H1 (cell line): ENCODE results near the gene MSANTD7. TPM values are rescaled to one million over a fixed set of nuclear protein-coding genes. Genes with fewer than 3 reads are reported as not detected.
A peak's percentile ranks its signal among the peaks of the same experiment; 100 is the strongest.

ENCODE experiments used
- CTCF ChIA-PET: fragments of 300-600 bp; sonication (Branson Sonifier 250); formaldehyde crosslinking; loops from one replicate; lab custom pipeline; 2021; ENCODE audit not compliant: partially characterized antibody; lab: Charles Lee
- POLR2A ChIA-PET: fragments of 300-600 bp; sonication (Branson Sonifier 250); formaldehyde crosslinking; loops from one replicate; lab custom pipeline; 2021; ENCODE audit warnings: inconsistent platforms; ENCODE audit not compliant: partially characterized antibody; lab: Charles Lee
- DNase-seq, 2 experiments: peaks; one replicate each; pipeline versions ENCODE4 v3.0.0 to v3.0.0-alpha.2; 2010 to 2022; ENCODE audit warnings: low spot score in 2 of 2, low read depth in 1 of 2, mixed read lengths in 1 of 2
- FAIRE-seq: peaks from 2 replicates; lab custom pipeline; 2011; peaks lifted over from hg19 to GRCh38; lab: Jason Lieb, UNC
- H2AFZ ChIP-seq: 2 replicates; pipeline ENCODE4 v1.8.1; 2012; ENCODE audit warnings: low read length, inconsistent platforms
- H2AK5ac ChIP-seq: 2 replicates; pipeline ENCODE4 v1.6.1; 2013; ENCODE audit warnings: low read depth, low read length
- H2BK120ac ChIP-seq: replicated peaks from 2 replicates; pipeline ENCODE3; 2013; ENCODE audit warnings: low read depth, low read length, inconsistent platforms
- H2BK12ac ChIP-seq: 2 replicates; pipeline ENCODE4 v1.6.1; 2013; ENCODE audit warnings: low read depth, low read length
- H2BK15ac ChIP-seq: 2 replicates; pipeline ENCODE4 v1.6.1; 2013; ENCODE audit warnings: low read length
- H2BK20ac ChIP-seq: 2 replicates; pipeline ENCODE4 v1.6.1; 2013; ENCODE audit warnings: low read length
- H2BK5ac ChIP-seq: 2 replicates; pipeline ENCODE4 v1.6.1; 2013; ENCODE audit warnings: low read depth, low read length
- H3K14ac ChIP-seq: 2 replicates; pipeline ENCODE4 v1.6.1; 2013; ENCODE audit warnings: inconsistent platforms; ENCODE audit not compliant: insufficient read length
- H3K18ac ChIP-seq: 2 replicates; pipeline ENCODE4 v1.6.1; 2013; ENCODE audit warnings: low read length; ENCODE audit errors: extremely low read depth
- H3K23ac ChIP-seq: 2 replicates; pipeline ENCODE4 v1.6.1; 2013; ENCODE audit warnings: inconsistent platforms; ENCODE audit not compliant: insufficient read length
- H3K23me2 ChIP-seq: 2 replicates; pipeline ENCODE4 v1.6.1; 2013; ENCODE audit warnings: low read depth, low read length
- H3K27ac ChIP-seq: 2 replicates; pipeline ENCODE4 v1.6.1; 2011; ENCODE audit warnings: low read depth, low read length, inconsistent platforms
- H3K27me3 ChIP-seq, 4 experiments: replicated peaks in 1 of 4; 1 replicate in 1 of 4; 2 replicates in 3 of 4; pipeline versions ENCODE4 v1.6.1 to v1.8.1; 2011 to 2013; ENCODE audit warnings: low read length in 3 of 4, mild to moderate bottlenecking in 3 of 4, inconsistent platforms in 2 of 4, mixed read lengths in 2 of 4, moderate library complexity in 1 of 4; ENCODE audit not compliant: control insufficient read depth in 3 of 4, insufficient read depth in 3 of 4; ENCODE audit errors: extremely low read depth in 1 of 4
- H3K36me3 ChIP-seq, 4 experiments: 2 replicates each; pipeline versions ENCODE4 v1.6.1 to v1.8.1; 2011 to 2013; ENCODE audit warnings: mild to moderate bottlenecking in 4 of 4, low read length in 3 of 4, moderate library complexity in 2 of 4, control low read depth in 1 of 4, inconsistent platforms in 1 of 4; ENCODE audit not compliant: insufficient read depth in 4 of 4, control insufficient read depth in 2 of 4
- H3K4ac ChIP-seq: replicated peaks from 2 replicates; pipeline ENCODE3; 2013; ENCODE audit warnings: low read length, low read depth, mixed read lengths, inconsistent platforms; ENCODE audit not compliant: insufficient read length
- H3K4me1 ChIP-seq, 4 experiments: replicated peaks in 1 of 4; 1 replicate in 1 of 4; 2 replicates in 3 of 4; pipeline versions ENCODE4 v1.6.1 to v1.8.1; 2011 to 2013; ENCODE audit warnings: low read length in 3 of 4, inconsistent platforms in 2 of 4, mixed read lengths in 1 of 4; ENCODE audit not compliant: insufficient read depth in 4 of 4, control insufficient read depth in 3 of 4
- H3K4me2 ChIP-seq, 2 experiments: 2 replicates each; pipeline versions ENCODE4 v1.6.1 to v1.8.1; 2011 to 2013; ENCODE audit warnings: low read depth in 2 of 2, low read length in 2 of 2, control low read depth in 1 of 2, inconsistent platforms in 1 of 2, mild to moderate bottlenecking in 1 of 2; ENCODE audit not compliant: insufficient read depth in 1 of 2
- H3K4me3 ChIP-seq, 4 experiments: fragments of 200-600, 300-600 bp in 1 of 4; sonication (generic), shearing (Covaris generic), sonication (Bioruptor Twin) in 1 of 4; 2 replicates each; pipeline versions ENCODE4 v1.5.1 to v1.8.1; 2011 to 2016; ENCODE audit warnings: low read length in 4 of 4, low read depth in 3 of 4, control low read depth in 2 of 4, inconsistent platforms in 2 of 4, mild to moderate bottlenecking in 2 of 4, mixed read lengths in 1 of 4, moderate library complexity in 1 of 4; ENCODE audit not compliant: insufficient read depth in 2 of 4; ENCODE audit errors: extremely low read depth in 1 of 4
- H3K56ac ChIP-seq: replicated peaks from 2 replicates; pipeline ENCODE3; 2013; ENCODE audit warnings: low read depth, mild to moderate bottlenecking, mixed read lengths, low read length, inconsistent platforms; ENCODE audit not compliant: insufficient read length
- H3K79me1 ChIP-seq: 2 replicates; pipeline ENCODE4 v1.6.1; 2013; ENCODE audit warnings: low read depth, low read length, control low read depth
- H3K79me2 ChIP-seq, 2 experiments: 2 replicates each; pipeline versions ENCODE4 v1.6.1 to v1.8.1; 2012 to 2013; ENCODE audit warnings: low read length in 2 of 2, mild to moderate bottlenecking in 2 of 2, inconsistent platforms in 1 of 2; ENCODE audit not compliant: insufficient read depth in 2 of 2, control insufficient read depth in 1 of 2
- H3K9ac ChIP-seq, 4 experiments: replicated peaks in 1 of 4; 1 replicate in 1 of 4; 2 replicates in 3 of 4; pipeline versions ENCODE4 v1.6.1 to v1.8.1; 2011 to 2013; ENCODE audit warnings: low read depth in 3 of 4, low read length in 3 of 4, control low read depth in 2 of 4, mild to moderate bottlenecking in 2 of 4, moderate library complexity in 2 of 4, inconsistent platforms in 1 of 4; ENCODE audit errors: extremely low read depth in 1 of 4
- H3K9me3 ChIP-seq, 2 experiments: 2 replicates each; pipeline versions ENCODE4 v1.6.1 to v1.8.1; 2012 to 2013; ENCODE audit warnings: mild to moderate bottlenecking in 2 of 2, moderate library complexity in 2 of 2, control low read depth in 1 of 2, inconsistent platforms in 1 of 2, low read depth in 1 of 2, low read length in 1 of 2, mixed read lengths in 1 of 2; ENCODE audit not compliant: insufficient read depth in 2 of 2
- H4K20me1 ChIP-seq, 2 experiments: replicated peaks in 1 of 2; 2 replicates each; pipeline versions ENCODE3 to v1.8.1; 2011 to 2013; ENCODE audit warnings: inconsistent platforms in 2 of 2, low read length in 2 of 2, mild to moderate bottlenecking in 1 of 2; ENCODE audit not compliant: insufficient read depth in 2 of 2, control insufficient read depth in 1 of 2
- H4K5ac ChIP-seq: 2 replicates; pipeline ENCODE4 v1.6.1; 2013; ENCODE audit warnings: low read length, low read depth, mixed read lengths, inconsistent platforms; ENCODE audit not compliant: insufficient read length
- H4K8ac ChIP-seq: 2 replicates; pipeline ENCODE4 v1.8.0; 2013; ENCODE audit warnings: mild to moderate bottlenecking, moderate library complexity, low read length, inconsistent platforms; ENCODE audit not compliant: insufficient read depth; ENCODE audit errors: extremely low read depth
- H4K91ac ChIP-seq: replicated peaks from 2 replicates; pipeline ENCODE3; 2013; ENCODE audit warnings: low read length, mixed read lengths, inconsistent platforms; ENCODE audit not compliant: insufficient read length
- KDM4A ChIP-seq: IDR thresholded peaks from one replicate; pipeline ENCODE4 v1.7.1; 2012; ENCODE audit warnings: low read depth, mild to moderate bottlenecking, moderate library complexity, low read length, inconsistent platforms; ENCODE audit not compliant: severe bottlenecking
- RBBP5 ChIP-seq: IDR thresholded peaks from 2 replicates; pipeline ENCODE4 v1.7.1; 2012; ENCODE audit warnings: low read depth, mild to moderate bottlenecking, inconsistent platforms, low read length, moderate library complexity, borderline replicate concordance
- RXRA ChIP-seq: IDR thresholded peaks from 2 replicates; pipeline ENCODE4 v1.6.1; 2011; ENCODE audit warnings: low read depth, mild to moderate bottlenecking, low read length, moderate library complexity; ENCODE audit not compliant: insufficient read depth
- SP2 ChIP-seq: IDR thresholded peaks from 2 replicates; pipeline ENCODE4 v1.6.1; 2012; ENCODE audit warnings: mild to moderate bottlenecking, low read length, inconsistent platforms
- TBP ChIP-seq: IDR thresholded peaks from 2 replicates; pipeline ENCODE4 v1.6.1; 2011; ENCODE audit warnings: low read depth, low read length, improper control_type of control experiment
- USF2 ChIP-seq: IDR thresholded peaks from 2 replicates; pipeline ENCODE4 v1.6.1; 2011; ENCODE audit warnings: low read length, improper control_type of control experiment
- YY1 ChIP-seq: IDR thresholded peaks from 2 replicates; pipeline ENCODE4 v1.6.1; 2011; ENCODE audit warnings: low read depth, mild to moderate bottlenecking, low read length
- WGBS, 2 experiments: shearing (Covaris generic) in 1 of 2; methylation state at CpG; one replicate each; pipeline versions ENCODE4 v1.1.6 to v1.1.7; 2013 to 2015; ENCODE audit warnings: low lambda C conversion rate in 2 of 2, mixed read lengths in 2 of 2, inconsistent platforms in 1 of 2, low coverage in 1 of 2, missing lambda C conversion rate in 1 of 2; ENCODE audit not compliant: insufficient replicate concordance in 2 of 2, insufficient coverage in 1 of 2, insufficient read length in 1 of 2; ENCODE audit errors: extremely low coverage in 1 of 2, missing lambda C conversion rate in 1 of 2; 5-methylcytosine and 5-hydroxymethylcytosine counted together
- polyA plus RNA-seq, 7 experiments: library from polyadenylated mRNA; depleted of rRNA in 3 of 7; stranded (reverse) in 5 of 7; unstranded in 2 of 7; fragments of >200 nt in 5 of 7; fragments of 200-250 nt in 2 of 7; gene quantifications; 1 replicate in 5 of 7; 2 replicates in 1 of 7; 4 replicates in 1 of 7; pipeline versions ENCODE4 v1.2.1 to v1.2.3, GENCODE V29; 2011 to 2013; ENCODE audit warnings: missing spikeins in 2 of 7, mixed read lengths in 2 of 7
- total RNA-seq: library from RNA; stranded (reverse); fragmentation: NEBNext Ultra II Directional; extraction: Animal tissue kit (Norgen Biotek cat#: 25700); gene quantifications from 2 replicates; pipeline ENCODE4 v1.2.1, GENCODE V29; 2021

MSANTD7 gene
- total and polyA plus RNA-seq, 2 of the 8 experiments (the other 6 are each of a cell fraction or from before 2014, with no cell fraction given) = 5.0 to 15.2 TPM

GRCh38 chr10:14879928-14880193 is 41.8 kb downstream of the MSANTD7 start:
- H3K4me1 ChIP-seq = peaks cover 3 to 11% (median 7%) of the 10 kb centered on the region in 4 experiments; a peak in 6 of 7 replicates
- no peak overlapping the region for H2BK15ac ChIP-seq
- CTCF ChIA-PET = interaction anchor here (1.5 to 3.3 kb wide), 2 partner anchors 10 to 220 kb away, joined by 3 to 19 read pairs; no protein-coding TSS in a partner anchor
- DNase-seq (no peak), FAIRE-seq (no peak)
- no peak overlapping the region for H2BK120ac ChIP-seq
- peaks cover 13 to 63% of the 10 kb centered on the region in 2 experiments for H3K79me2 ChIP-seq
- H3K9ac ChIP-seq = peak overlapping the region; percentile 77 to 93 (median 90)
- H3K23me2 ChIP-seq = peaks cover 7% of the 10 kb centered on the region
- H2BK12ac ChIP-seq = no peak overlapping the region
- no peaks in the 10 kb centered on the region; the same call in 1 of the 2 replicates for H3K79me1 ChIP-seq
- no peaks in the 10 kb centered on the region for H3K27me3 ChIP-seq
- no peak overlapping the region for H4K8ac ChIP-seq
- no peak overlapping the region for H3K23ac ChIP-seq
- H3K14ac ChIP-seq = no peak overlapping the region
- H3K56ac ChIP-seq = no peak overlapping the region
- H3K4me2 ChIP-seq = peak overlapping the region; percentile 68 to 80
- H3K27ac ChIP-seq = no peak overlapping the region
- H3K4me3 ChIP-seq = peak overlapping the region; percentile 79 to 93 (median 88)
- no peak overlapping the region for H2AK5ac ChIP-seq
- WGBS, 2 experiments = 0% methylated on average over 5 of the region's 5 CpGs; no CpG with 5 or more reads in 1 of the 2 experiments
- H3K9me3 ChIP-seq = no peaks in the 10 kb centered on the region
- peaks cover 14 to 16% of the 10 kb centered on the region in 2 experiments for H4K20me1 ChIP-seq
- H2BK5ac ChIP-seq = no peak overlapping the region
- no peak overlapping the region for H2BK20ac ChIP-seq
- POLR2A ChIA-PET = interaction anchor here (1.0 to 2.8 kb wide), 9 partner anchors 9 to 84 kb away, joined by 3 to 11 read pairs (median 4); partner anchors contain the start of genes CDNF, DCLRE1C, HSPA14 and MSANTD7
- H2AFZ ChIP-seq = no peak overlapping the region
- peaks cover 0 to 21% (median 3%) of the 10 kb centered on the region in 4 experiments; a peak in 4 of 8 replicates for H3K36me3 ChIP-seq
- no peak for TF ChIP-seq SP2
- TF ChIP-seq KDM4A = no peak
- no peak for TF ChIP-seq RBBP5
- TF ChIP-seq USF2 = no peak
- 0 out of 2 replicates have a peak, but pooled peaks have one; percentile 4 for TF ChIP-seq TBP
- no peak for TF ChIP-seq RXRA
- TF ChIP-seq YY1 = no peak
- H3K18ac ChIP-seq = no peak overlapping the region
- no peak overlapping the region for H3K4ac ChIP-seq
- H4K5ac ChIP-seq = no peak overlapping the region
- H4K91ac ChIP-seq = no peak overlapping the region
